ENCODE results near the gene SHROOM3. TPM values are rescaled to one million over a fixed set of nuclear protein-coding genes. Genes with fewer than 3 reads are reported as not detected.

SHROOM3 gene
- total and polyA plus RNA-seq, 2 of the 13 experiments (the other 11 are each of a cell fraction or from before 2014, with no cell fraction given): 0.01 TPM; not detected in 1

DNA sequence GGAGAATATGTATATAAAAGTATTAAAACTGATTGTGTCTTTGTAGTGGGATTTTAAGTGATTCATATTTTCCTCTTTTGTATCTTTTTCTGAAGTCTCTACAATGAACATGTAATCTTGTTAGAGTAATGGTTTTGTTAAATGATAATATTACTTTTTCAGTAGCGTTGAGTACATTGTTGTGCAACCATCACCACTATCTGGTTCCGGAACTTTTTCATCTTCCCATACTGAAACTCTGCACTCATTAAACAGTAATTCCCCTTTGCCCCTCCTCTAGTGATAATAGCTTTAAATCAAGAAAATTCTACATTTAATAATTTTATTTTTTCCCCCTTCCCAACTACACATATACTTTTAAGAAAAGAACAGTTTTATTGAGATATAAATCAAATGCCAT is 23.3 kb downstream of the SHROOM3 start (continued):
- TF ChIP-seq JUNB (CRISPR knock-in tag; IDR thresholded peaks at IDR 0.05; ENCODE audit: borderline replicate concordance): no peak
- no peak for TF ChIP-seq ARID4A (CRISPR knock-in tag; IDR thresholded peaks at IDR 0.05; ENCODE audit: borderline replicate concordance)

DNA sequence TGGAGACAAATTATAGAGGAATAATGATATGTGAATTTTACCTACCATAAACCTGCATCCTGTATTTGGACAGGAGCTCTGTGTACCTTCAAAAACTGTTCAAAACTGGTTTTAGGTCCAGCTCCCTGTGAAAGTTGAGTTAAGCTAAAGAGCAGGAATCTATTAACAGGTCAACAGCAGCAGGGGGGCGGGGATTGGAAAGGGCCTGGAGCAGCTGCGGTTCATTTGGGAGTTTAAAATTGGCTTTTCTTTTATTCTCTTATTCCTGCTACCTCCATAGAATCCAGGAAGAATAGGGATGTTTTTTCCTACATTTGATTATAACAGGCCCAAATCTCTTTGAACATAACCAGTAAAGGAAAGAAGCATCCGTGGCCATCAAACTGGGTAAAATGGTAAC is 23.8 kb downstream of the SHROOM3 start:
- in situ Hi-C loops (cut with HindIII; ENCODE audit: extremely low pct_ligation_motif_present, low pct_unique_long_range_greater_than_20kb) (no loop called here), intact Hi-C loops (cut with micrococcal nuclease; ENCODE audit: unreplicated experiment) (no loop called here)
- peaks cover 12% of the 10 kb centered on the region for H3K9me3 ChIP-seq (ENCODE audit: low read length)
- no peak for ATAC-seq
- H2AFZ ChIP-seq (ENCODE audit: low read length): no peak overlapping the region
- no peaks in the 10 kb centered on the region for H3K36me3 ChIP-seq (replicated peaks in 1 of 2; ENCODE audit: control insufficient read depth in 1 of 2, insufficient read depth in 2 of 2, low read length in 2 of 2)
- H4K20me1 ChIP-seq (ENCODE audit: insufficient read depth, low read length): no peaks in the 10 kb centered on the region
- no TSS peak for BruUV-seq (replicated peaks)
- H3K27me3 ChIP-seq (ENCODE audit: control insufficient read depth in 1 of 2, insufficient read depth in 2 of 2, low read length in 2 of 2): no peaks in the 10 kb centered on the region
- H3K4me2 ChIP-seq (ENCODE audit: low read depth, low read length): no peak overlapping the region
- FAIRE-seq: no peak
- ChIA-PET POLR2A (no interaction called here), CTCF (ENCODE audit: low intra/inter-chr PET ratio, low total read pairs) (no interaction called here)
- no peaks in the 10 kb centered on the region for H3K79me2 ChIP-seq (ENCODE audit: insufficient read depth, low read length)
- no peak overlapping the region for H3K4me3 ChIP-seq (replicated peaks in 1 of 3; ENCODE audit: insufficient read depth in 1 of 3, low read depth in 2 of 3, low read length in 3 of 3)
- H3K4me1 ChIP-seq (ENCODE audit: insufficient read depth, low read length): no peaks in the 10 kb centered on the region
- WGBS (ENCODE audit: low lambda C conversion rate): 42% methylated on average over 3 of the region's 3 CpGs
- no peak for DNase-seq (ENCODE audit: low spot score)
- no peak overlapping the region for H3K27ac ChIP-seq (ENCODE audit: extremely low read length, insufficient read depth, low read length)
- TF ChIP-seq KAT2B (IDR thresholded peaks at IDR 0.05; ENCODE audit: borderline replicate concordance, low read depth, low read length) (no peak), CBX1 (IDR thresholded peaks at IDR 0.05; ENCODE audit: low read depth) (no peak), ATF1 (CRISPR knock-in tag; IDR thresholded peaks at IDR 0.05) (no peak), STAG1 (CRISPR knock-in tag; IDR thresholded peaks at IDR 0.05) (no peak), ATM (IDR thresholded peaks at IDR 0.05; ENCODE audit: borderline replicate concordance) (no peak), ZNF432 (CRISPR knock-in tag; IDR thresholded peaks at IDR 0.05; ENCODE audit: borderline replicate concordance) (no peak), ZNF816 (CRISPR knock-in tag; IDR thresholded peaks at IDR 0.05; ENCODE audit: borderline replicate concordance) (no peak), SETDB1 (CRISPR knock-in tag; IDR thresholded peaks at IDR 0.05; ENCODE audit: borderline replicate concordance) (no peak), ZNF24 (IDR thresholded peaks at IDR 0.05) (no peak), SOX5 (CRISPR knock-in tag; IDR thresholded peaks at IDR 0.05; ENCODE audit: borderline replicate concordance) (no peak), LRRFIP1 (CRISPR knock-in tag; conservative IDR thresholded peaks at IDR 0.05) (no peak)
- TF ChIP-seq, protein P1, sequence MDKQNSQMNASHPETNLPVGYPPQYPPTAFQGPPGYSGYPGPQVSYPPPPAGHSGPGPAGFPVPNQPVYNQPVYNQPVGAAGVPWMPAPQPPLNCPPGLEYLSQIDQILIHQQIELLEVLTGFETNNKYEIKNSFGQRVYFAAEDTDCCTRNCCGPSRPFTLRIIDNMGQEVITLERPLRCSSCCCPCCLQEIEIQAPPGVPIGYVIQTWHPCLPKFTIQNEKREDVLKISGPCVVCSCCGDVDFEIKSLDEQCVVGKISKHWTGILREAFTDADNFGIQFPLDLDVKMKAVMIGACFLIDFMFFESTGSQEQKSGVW (CRISPR knock-in tag; IDR thresholded peaks at IDR 0.05; ENCODE audit: borderline replicate concordance): no peak
- no peak overlapping the region for H3K9ac ChIP-seq (ENCODE audit: insufficient read depth, low read depth, low read length)

Measured in HepG2 (cell line).